Renal cortical epithelial cell (primary cell): Measurements from ENCODE around the gene CNN2. TPM values are rescaled to one million over a fixed set of nuclear protein-coding genes. Genes with fewer than 3 reads are reported as not detected.

ENCODE experiments used
- DNase-seq: peaks from one replicate; pipeline ENCODE4 v3.0.0-alpha.2; 2011; ENCODE audit warnings: low read depth
- total RNA-seq: library from RNA; depleted of rRNA; stranded (reverse); fragments of >200 nt; gene quantifications from 2 replicates; pipeline ENCODE4 v1.2.3, GENCODE V29; 2014

The CNN2 gene
- 312 and 501 TPM in 2 replicates for total RNA-seq

GRCh38 chr19:1025960-1026782 lies at the start of gene CNN2:
CNN2 (plus strand) TSS chr19:1026608; CDS start chr19:1026662, 54 bp downstream.
- peak; percentile 35 for DNase-seq

- DNase-seq, result no peak
Measured at GRCh38 chr19:977058-977464, 49.3 kb upstream of the CNN2 start.

GRCh38 chr19:979318-979741 lies 47.1 kb upstream of the CNN2 start:
- no peak for DNase-seq

- DNase-seq, result peak; percentile 35
Measured at GRCh38 chr19:980133-980998, 46.0 kb upstream of the CNN2 start.

GRCh38 chr19:982567-983170 lies 43.7 kb upstream of the CNN2 start:
- DNase-seq, result no peak

GRCh38 chr19:984165-984967 lies 42.0 kb upstream of the CNN2 start, which contains the start of gene WDR18:
WDR18 (plus strand) TSS chr19:984345; CDS start chr19:984354, 9 bp downstream.
- peak; percentile 55 for DNase-seq

GRCh38 chr19:986083-986482 lies 40.3 kb upstream of the CNN2 start:
- no peak for DNase-seq

GRCh38 chr19:988081-988480 lies 38.3 kb upstream of the CNN2 start:
- no peak for DNase-seq

GRCh38 chr19:988510-988909 lies 37.9 kb upstream of the CNN2 start:
- no peak for DNase-seq

GRCh38 chr19:989381-990081 lies 36.9 kb upstream of the CNN2 start:
- no peak for DNase-seq

- DNase-seq, result no peak
Measured at GRCh38 chr19:990119-990571, 36.3 kb upstream of the CNN2 start.

GRCh38 chr19:990746-991145 lies 35.7 kb upstream of the CNN2 start:
- no peak for DNase-seq

GRCh38 chr19:991174-991931 lies 35.1 kb upstream of the CNN2 start:
- no peak for DNase-seq

- no peak for DNase-seq
Measured at GRCh38 chr19:991932-992669, 34.3 kb upstream of the CNN2 start.

- DNase-seq, result no peak
Measured at GRCh38 chr19:992670-993055, 33.7 kb upstream of the CNN2 start.

GRCh38 chr19:993361-993830 lies 33.0 kb upstream of the CNN2 start:
- no peak for DNase-seq

GRCh38 chr19:993831-994393 lies 32.5 kb upstream of the CNN2 start:
- DNase-seq, result no peak

GRCh38 chr19:994516-994915 lies 31.9 kb upstream of the CNN2 start:
- DNase-seq, result no peak
